IMR-90 (cell line): ENCODE measurements around the gene GRB10. TPM values are rescaled to one million over a fixed set of nuclear protein-coding genes. Genes with fewer than 3 reads are reported as not detected.

Experiments used
- ATAC-seq: fragments of 200-7000 bp; cut with Tn5 transposase; 2 replicates; pipeline ENCODE4 v1.9.1; 2020; ENCODE audit warnings: low read depth, mild to moderate bottlenecking, moderate library complexity
- BruUV-seq: library from RNA; stranded (reverse); fragments of 400-500 nt; replicated peaks from 2 replicates; lab custom pipeline; 2021; lab: Mats Ljungman, UMichigan
- CTCF ChIA-PET: fragments of 300-600 bp; formaldehyde crosslinking; extraction: SDS; loops from one replicate; lab custom pipeline; 2021; ENCODE audit warnings: antibody characterized with exemption; lab: Yijun Ruan, JAX
- POLR2A ChIA-PET: fragments of 300-600 bp; sonication (Branson Sonifier 250); formaldehyde crosslinking; loops from one replicate; lab custom pipeline; 2022; ENCODE audit warnings: antibody characterized with exemption; ENCODE audit not compliant: unreplicated experiment; lab: Charles Lee
- DNase-seq: peaks from one replicate; pipeline ENCODE4 v3.0.0; 2013
- H2AFZ ChIP-seq: replicated peaks from 2 replicates; pipeline ENCODE3; 2013; ENCODE audit warnings: low read length, mild to moderate bottlenecking; ENCODE audit not compliant: poor library complexity
- H2AK5ac ChIP-seq: 2 replicates; pipeline ENCODE4 v1.6.1; 2013; ENCODE audit warnings: low read depth, low read length, inconsistent platforms
- H2AK9ac ChIP-seq: replicated peaks from 2 replicates; pipeline ENCODE3; 2013; ENCODE audit warnings: mild to moderate bottlenecking, low read depth, low read length, moderate library complexity; ENCODE audit not compliant: poor library complexity
- H2BK120ac ChIP-seq: 2 replicates; pipeline ENCODE4 v1.6.1; 2013; ENCODE audit warnings: low read depth, low read length, inconsistent platforms
- H2BK15ac ChIP-seq: 3 replicates; pipeline ENCODE4 v1.6.1; 2013; ENCODE audit warnings: low read depth, low read length, inconsistent platforms
- H2BK20ac ChIP-seq: 2 replicates; pipeline ENCODE4 v1.6.1; 2013; ENCODE audit warnings: low read depth, mild to moderate bottlenecking, inconsistent platforms, low read length, moderate library complexity
- H2BK5ac ChIP-seq: 2 replicates; pipeline ENCODE4 v1.6.1; 2013; ENCODE audit warnings: mild to moderate bottlenecking, low read depth, low read length, inconsistent platforms; ENCODE audit not compliant: poor library complexity, severe bottlenecking
- H3K14ac ChIP-seq: replicated peaks from 2 replicates; pipeline ENCODE4 v1.6.1; 2013; ENCODE audit warnings: low read depth, low read length, inconsistent platforms
- H3K18ac ChIP-seq: 2 replicates; pipeline ENCODE4 v1.6.1; 2013; ENCODE audit warnings: low read depth, low read length, control low read depth
- H3K23ac ChIP-seq: 2 replicates; pipeline ENCODE4 v1.6.1; 2013; ENCODE audit warnings: low read depth, low read length, inconsistent platforms
- H3K27ac ChIP-seq: 2 replicates; pipeline ENCODE4 v1.5.1; 2013; ENCODE audit warnings: mild to moderate bottlenecking, control low read depth, low read length; ENCODE audit not compliant: insufficient read depth
- H3K27me3 ChIP-seq: 2 replicates; pipeline ENCODE4 v1.6.1; 2013; ENCODE audit warnings: low read length; ENCODE audit not compliant: control insufficient read depth, insufficient read depth
- H3K36me3 ChIP-seq: 2 replicates; pipeline ENCODE4 v1.6.1; 2013; ENCODE audit warnings: low read length, mixed read lengths; ENCODE audit not compliant: control insufficient read depth, insufficient read depth
- H3K4ac ChIP-seq: 2 replicates; pipeline ENCODE4 v1.6.1; 2013; ENCODE audit warnings: low read depth, low read length, inconsistent platforms
- H3K4me1 ChIP-seq: 2 replicates; pipeline ENCODE4 v1.6.1; 2013; ENCODE audit warnings: low read length, mixed read lengths; ENCODE audit not compliant: control insufficient read depth, insufficient read depth
- H3K4me2 ChIP-seq: 2 replicates; pipeline ENCODE4 v1.6.1; 2013; ENCODE audit warnings: low read depth, mild to moderate bottlenecking, control low read depth, low read length, moderate library complexity
- H3K4me3 ChIP-seq: 2 replicates; pipeline ENCODE4 v1.5.1; 2013; ENCODE audit warnings: low read depth, mild to moderate bottlenecking, control low read depth, low read length, moderate library complexity; ENCODE audit not compliant: insufficient read depth
- H3K56ac ChIP-seq: 2 replicates; pipeline ENCODE4 v1.6.1; 2013; ENCODE audit warnings: low read length, inconsistent platforms; ENCODE audit not compliant: insufficient read depth; ENCODE audit errors: extremely low read depth
- H3K79me1 ChIP-seq, 2 experiments: 2 replicates each; pipeline ENCODE4 v1.6.1; 2013; ENCODE audit warnings: low read length in 2 of 2, inconsistent platforms in 1 of 2, low read depth in 1 of 2
- H3K9ac ChIP-seq: 2 replicates; pipeline ENCODE4 v1.6.1; 2013; ENCODE audit warnings: low read depth, low read length, control low read depth
- H3K9me1 ChIP-seq: 2 replicates; pipeline ENCODE4 v1.6.1; 2013; ENCODE audit warnings: low read length, inconsistent platforms; ENCODE audit not compliant: insufficient read depth
- H3K9me3 ChIP-seq: 2 replicates; pipeline ENCODE4 v1.6.1; 2013; ENCODE audit warnings: low read length; ENCODE audit not compliant: control insufficient read depth, insufficient read depth
- H4K20me1 ChIP-seq: 2 replicates; pipeline ENCODE4 v1.6.1; 2013; ENCODE audit warnings: low read length, inconsistent platforms; ENCODE audit not compliant: insufficient read depth
- H4K5ac ChIP-seq: 2 replicates; pipeline ENCODE4 v1.6.1; 2013; ENCODE audit warnings: mild to moderate bottlenecking, low read depth, low read length, control low read depth
- H4K8ac ChIP-seq, 2 experiments: 2 replicates each; pipeline ENCODE4 v1.6.1; 2013; ENCODE audit warnings: low read depth in 2 of 2, low read length in 2 of 2, control low read depth in 1 of 2, inconsistent platforms in 1 of 2
- H4K91ac ChIP-seq: 2 replicates; pipeline ENCODE4 v1.6.1; 2013; ENCODE audit warnings: low read depth, low read length, inconsistent platforms; ENCODE audit not compliant: insufficient read depth
- CHD1 ChIP-seq: IDR thresholded peaks from 2 replicates; pipeline ENCODE4 v1.6.1; 2012; ENCODE audit warnings: low read depth, low read length, improper control_type of control experiment
- CTCF ChIP-seq: conservative IDR thresholded peaks from 2 replicates; pipeline ENCODE4 v1.5.1; 2012; ENCODE audit warnings: mild to moderate bottlenecking, low read depth, low read length, improper control_type of control experiment
- ELK1 ChIP-seq: fragments of 150-350 bp; IDR thresholded peaks from 2 replicates; pipeline ENCODE4 v1.6.1; 2016; ENCODE audit warnings: low read depth, mild to moderate bottlenecking, low read length, moderate library complexity, borderline replicate concordance
- MXI1 ChIP-seq: IDR thresholded peaks from 2 replicates; pipeline ENCODE4 v1.6.1; 2012; ENCODE audit warnings: low read depth, mild to moderate bottlenecking, low read length, moderate library complexity, borderline replicate concordance
- RFX5 ChIP-seq: IDR thresholded peaks from 2 replicates; pipeline ENCODE4 v1.8.0; 2012; ENCODE audit warnings: low read depth, mild to moderate bottlenecking, low read length, moderate library complexity
- USF2 ChIP-seq: fragments of 150-350 bp; IDR thresholded peaks from 2 replicates; pipeline ENCODE4 v1.6.1; 2017; ENCODE audit warnings: mild to moderate bottlenecking, antibody characterized with exemption, low read length, low read depth
- WGBS, 2 experiments: methylation state at CpG; one replicate each; pipeline versions ENCODE4 v1.1.5 to v1.1.7; 2013; ENCODE audit warnings: missing lambda C conversion rate in 2 of 2; ENCODE audit not compliant: insufficient read length in 1 of 2; ENCODE audit errors: extremely low coverage in 2 of 2; 5-methylcytosine and 5-hydroxymethylcytosine counted together
- dilution Hi-C: fragments of 300-500 bp; cut with HindIII; formaldehyde crosslinking; loops from one replicate; pipeline ENCODE4 v1.14.3; 2018; ENCODE audit warnings: low sequenced_read_pairs; ENCODE audit not compliant: unreplicated experiment
- in situ Hi-C: fragments of 300-500 bp; cut with MboI; formaldehyde crosslinking; loops from 3 replicates; pipeline ENCODE4 v1.14.3; 2019; ENCODE audit warnings: low sequenced_read_pairs, inconsistent platforms, mixed read lengths
- intact Hi-C: fragments of 100-400 bp; cut with micrococcal nuclease; formaldehyde crosslinking; loops from 2 replicates; pipeline ENCODE4 v1.10.0; 2022
- polyA plus RNA-seq, 3 experiments: library from polyadenylated mRNA; depleted of rRNA; stranded (reverse); fragments of >200 nt; gene quantifications; 2 replicates each; pipeline ENCODE4 v1.2.3, GENCODE V29; 2012; ENCODE audit warnings: low replicate concordance in 1 of 3
- total RNA-seq: library from RNA; depleted of rRNA; stranded (reverse); fragments of >200 nt; gene quantifications from 2 replicates; pipeline ENCODE4 v1.2.3, GENCODE V29; 2012

GRB10 gene
- total and polyA plus RNA-seq, 2 of the 4 experiments (the other 2 are of a cell fraction), result 6.3 to 15.1 TPM

- dilution Hi-C loops (no loop called here), intact Hi-C loops (no loop called here), in situ Hi-C loops (no loop called here)
- BruUV-seq, result no TSS peak
- Histone ChIP-seq H3K27ac (no peak overlapping the region), H3K4ac (no peak overlapping the region), H2AK5ac (no peak overlapping the region; the same call in 1 of the 2 replicates), H2BK20ac (no peak overlapping the region), H3K27me3 (peaks cover 9% of the 10 kb centered on the region), H3K4me2 (no peak overlapping the region), H4K8ac (no peak overlapping the region), H3K36me3 (no peaks in the 10 kb centered on the region), H3K9me1 (peaks cover 1% of the 10 kb centered on the region; the same call in 1 of the 2 replicates), H3K9ac (no peak overlapping the region), H2BK120ac (no peak overlapping the region), H3K23ac (no peak overlapping the region), H2AK9ac (no peak overlapping the region), H2BK15ac (no peak overlapping the region), H3K14ac (no peak overlapping the region), H3K56ac (no peak overlapping the region), H3K9me3 (no peaks in the 10 kb centered on the region), H3K4me1 (peaks cover 2% of the 10 kb centered on the region), H4K20me1 (0 out of 2 replicates have a peak, but pooled peaks cover under 1% of the 10 kb centered on the region), H3K4me3 (no peak overlapping the region), H2AFZ (peak overlapping the region; percentile 40), H3K79me1 (no peaks in the 10 kb centered on the region), H4K91ac (no peak overlapping the region), H4K5ac (no peak overlapping the region), H3K18ac (no peak overlapping the region), H2BK5ac (no peak overlapping the region)
- 66% methylated on average over 5 of the region's 11 CpGs; no CpG with 5 or more reads in 1 of the 2 experiments for WGBS, 2 experiments
- CTCF ChIA-PET, result no interaction called here
- POLR2A ChIA-PET, result no interaction called here
- TF ChIP-seq USF2 (no peak), MXI1 (no peak), CHD1 (no peak), CTCF (no peak), RFX5 (no peak), ELK1 (no peak)
- ATAC-seq, result peak; percentile 14; the same call in 1 of the 2 replicates
- DNase-seq, result peak; percentile 45
Observed at GRCh38 chr7:50821457-50822008, 38.8 kb upstream of the GRB10 start.
